HCT116 (cell line): Measurements from ENCODE around the gene IL15RA. TPM values are rescaled to one million over a fixed set of nuclear protein-coding genes. Genes with fewer than 3 reads are reported as not detected.

ENCODE experiments used
- ATAC-seq: fragments of 200-7000 bp; cut with Tn5 transposase; 2 replicates; pipeline ENCODE4 v1.9.1; 2020; ENCODE audit warnings: mild to moderate bottlenecking, moderate library complexity
- BruUV-seq: library from RNA; stranded (reverse); fragments of 400-500 nt; replicated peaks from 2 replicates; lab custom pipeline; 2021; lab: Mats Ljungman, UMichigan
- CTCF ChIA-PET: fragments of 300-600 bp; sonication (Branson Sonifier 250); formaldehyde crosslinking; loops from one replicate; lab custom pipeline; 2021; ENCODE audit warnings: antibody characterized with exemption; lab: Charles Lee
- POLR2A ChIA-PET: fragments of 300-600, 350-600 bp; sonication (Branson Sonifier 250); formaldehyde crosslinking; loops from one replicate; lab custom pipeline; 2021; ENCODE audit warnings: antibody characterized with exemption; lab: Charles Lee
- RAD21 ChIA-PET, 2 experiments: fragments of 300-600 bp; sonication (Branson Sonifier 250); formaldehyde crosslinking; loops; one replicate each; lab custom pipeline; 2023; ENCODE audit warnings: low total read pairs in 2 of 2; ENCODE audit not compliant: uncharacterized antibody in 2 of 2, unreplicated experiment in 2 of 2, low non-redundant PET in 1 of 2; lab: Charles Lee
- DNase-seq: peaks from one replicate; pipeline ENCODE4 v3.0.0-alpha.2; 2010; ENCODE audit warnings: low read depth, low spot score
- H2AFZ ChIP-seq: fragments of 200-600 bp; shearing (Covaris generic), sonication (generic); 2 replicates; pipeline ENCODE4 v1.6.1; 2017; ENCODE audit warnings: low read depth, mixed run types, mixed read lengths, antibody characterized with exemption, low read length; ENCODE audit not compliant: poor library complexity, severe bottlenecking
- H3K27ac ChIP-seq: 2 replicates; pipeline ENCODE4 v1.5.1; 2012; ENCODE audit warnings: low read depth, low read length
- H3K27me3 ChIP-seq: fragments of 200-600 bp; sonication (generic); 2 replicates; pipeline ENCODE4 v1.6.1; 2016; ENCODE audit warnings: mixed run types, low read length, mixed read lengths; ENCODE audit not compliant: insufficient read depth
- H3K36me3 ChIP-seq, 2 experiments: fragments of 200-500 bp in 1 of 2; fragments of 200-600 bp in 1 of 2; sonication (Bioruptor generic) in 1 of 2; sonication (generic) in 1 of 2; 2 replicates each; pipeline versions ENCODE4 v1.5.1 to v1.6.1; 2014 to 2016; ENCODE audit warnings: low read length in 2 of 2, inconsistent platforms in 1 of 2, mixed read lengths in 1 of 2, mixed run types in 1 of 2; ENCODE audit not compliant: insufficient read depth in 2 of 2, control insufficient read depth in 1 of 2
- H3K4me1 ChIP-seq, 2 experiments: fragments of 200-600 bp in 1 of 2; sonication (generic) in 1 of 2; 2 replicates each; pipeline versions ENCODE4 v1.5.1 to v1.6.1; 2012 to 2017; ENCODE audit warnings: low read length in 2 of 2, inconsistent platforms in 1 of 2, mild to moderate bottlenecking in 1 of 2, mixed read lengths in 1 of 2, mixed run types in 1 of 2, moderate library complexity in 1 of 2; ENCODE audit not compliant: insufficient read depth in 2 of 2, control insufficient read depth in 1 of 2
- H3K4me2 ChIP-seq: fragments of 200-600 bp; sonication (generic); 2 replicates; pipeline ENCODE4 v1.6.1; 2017; ENCODE audit warnings: mixed run types, low read length, mixed read lengths
- H3K4me3 ChIP-seq, 2 experiments: fragments of 200-600 bp in 1 of 2; sonication (generic) in 1 of 2; replicated peaks in 1 of 2; 2 replicates each; pipeline ENCODE4 v1.5.1; 2011 to 2016; ENCODE audit warnings: low read length in 2 of 2, control low read depth in 1 of 2, low read depth in 1 of 2, mild to moderate bottlenecking in 1 of 2, mixed read lengths in 1 of 2, mixed run types in 1 of 2
- H3K79me2 ChIP-seq: fragments of 200-600 bp; sonication (generic); 2 replicates; pipeline ENCODE4 v1.6.1; 2017; ENCODE audit warnings: mild to moderate bottlenecking, mixed run types, low read length, moderate library complexity, mixed read lengths; ENCODE audit not compliant: insufficient read depth
- H3K9ac ChIP-seq: fragments of 200-600 bp; sonication (generic); 2 replicates; pipeline ENCODE4 v1.6.1; 2016; ENCODE audit warnings: low read length, mixed read lengths
- H3K9me2 ChIP-seq: fragments of 200-600 bp; sonication (generic), shearing (Covaris generic); 2 replicates; pipeline ENCODE4 v1.6.1; 2017; ENCODE audit warnings: mixed run types, mild to moderate bottlenecking, moderate library complexity; ENCODE audit not compliant: insufficient read depth
- H3K9me3 ChIP-seq, 2 experiments: fragments of 200-500 bp in 1 of 2; fragments of 200-600 bp in 1 of 2; sonication (Bioruptor generic) in 1 of 2; sonication (generic) in 1 of 2; 2 replicates each; pipeline ENCODE4 v1.6.1; 2014 to 2017; ENCODE audit warnings: low read length in 2 of 2, mixed read lengths in 2 of 2, inconsistent platforms in 1 of 2, low read depth in 1 of 2, mild to moderate bottlenecking in 1 of 2, mixed run types in 1 of 2, moderate library complexity in 1 of 2; ENCODE audit not compliant: control insufficient read depth in 1 of 2, insufficient read depth in 1 of 2
- H4K20me1 ChIP-seq: fragments of 200-600 bp; sonication (generic), shearing (Covaris generic); 2 replicates; pipeline ENCODE4 v1.6.1; 2017; ENCODE audit warnings: mixed run types, mild to moderate bottlenecking, moderate library complexity; ENCODE audit not compliant: insufficient read depth
- ATF3 ChIP-seq: IDR thresholded peaks from 2 replicates; pipeline ENCODE4 v1.6.1; 2012
- CBX3 ChIP-seq: IDR thresholded peaks from 2 replicates; pipeline ENCODE4 v1.6.1; 2012; ENCODE audit warnings: low read depth
- CEBPB ChIP-seq: IDR thresholded peaks from 2 replicates; pipeline ENCODE4 v1.6.1; 2012; ENCODE audit warnings: low read depth
- ELF1 ChIP-seq: IDR thresholded peaks from 2 replicates; pipeline ENCODE4 v1.6.1; 2012; ENCODE audit warnings: low read depth, borderline replicate concordance
- EZH2phosphoT487 ChIP-seq: fragments of 200-600 bp; IDR thresholded peaks from 2 replicates; pipeline ENCODE4 v1.6.1; 2018; ENCODE audit warnings: antibody characterized with exemption, borderline replicate concordance
- FOSL1 ChIP-seq: IDR thresholded peaks from 2 replicates; pipeline ENCODE4 v1.6.1; 2012; ENCODE audit warnings: low read depth
- JUND ChIP-seq: IDR thresholded peaks from 2 replicates; pipeline ENCODE4 v1.6.1; 2012
- MAX ChIP-seq: IDR thresholded peaks from 2 replicates; pipeline ENCODE4 v1.6.1; 2012
- POLR2A ChIP-seq: IDR thresholded peaks from 2 replicates; pipeline ENCODE4 v1.7.0; 2011; ENCODE audit warnings: borderline replicate concordance; ENCODE audit not compliant: insufficient read depth, insufficient read length; ENCODE audit errors: extremely low read depth
- POLR2AphosphoS5 ChIP-seq: IDR thresholded peaks from 2 replicates; pipeline ENCODE4 v1.6.1; 2011; ENCODE audit warnings: mild to moderate bottlenecking, low read depth, low read length, moderate library complexity
- REST ChIP-seq: IDR thresholded peaks from 2 replicates; pipeline ENCODE4 v1.6.1; 2012; ENCODE audit warnings: low read depth
- SRF ChIP-seq: IDR thresholded peaks from 2 replicates; pipeline ENCODE4 v1.6.1; 2012; ENCODE audit warnings: low read depth
- TCF7L2 ChIP-seq: IDR thresholded peaks from 2 replicates; pipeline ENCODE4 v1.7.0; 2011; ENCODE audit warnings: borderline replicate concordance, inconsistent platforms; ENCODE audit not compliant: insufficient read depth, insufficient read length; ENCODE audit errors: extremely low read depth
- YY1 ChIP-seq: IDR thresholded peaks from 2 replicates; pipeline ENCODE4 v1.6.1; 2011; ENCODE audit warnings: low read length, low read depth, moderate library complexity, mild to moderate bottlenecking; ENCODE audit not compliant: insufficient replicate concordance; ENCODE audit errors: extremely low read depth
- ZFX ChIP-seq: fragments of 450-650 bp; IDR thresholded peaks from 2 replicates; pipeline ENCODE4 v1.6.1; 2017
- ZNF274 ChIP-seq: fragments of 200-500 bp; sonication (Bioruptor generic); IDR thresholded peaks from 2 replicates; pipeline ENCODE4 v1.6.1; 2014; ENCODE audit warnings: mild to moderate bottlenecking, low read depth, low read length, inconsistent platforms
- intact Hi-C: fragments of 100-400 bp; cut with micrococcal nuclease; formaldehyde crosslinking; loops from 2 replicates; pipeline ENCODE4 v1.10.0; 2022
- total RNA-seq: library from RNA; stranded (reverse); gene quantifications from one replicate; pipeline ENCODE4 v1.2.1, GENCODE V29; 2021; ENCODE audit not compliant: unreplicated experiment
- TF ChIP-seq, protein P1 (sequence below), 3 experiments: fragments of 200-600 bp in 1 of 3; sonication (generic) in 1 of 3; IDR thresholded peaks in 2 of 3; conservative IDR thresholded peaks in 1 of 3; 2 replicates each; pipeline ENCODE4 v1.5.1; 2012 to 2017; ENCODE audit warnings: low read depth in 2 of 3, low read length in 2 of 3, antibody characterized with exemption in 1 of 3, borderline replicate concordance in 1 of 3, control low read depth in 1 of 3, mild to moderate bottlenecking in 1 of 3, mixed read lengths in 1 of 3, mixed run types in 1 of 3, moderate library complexity in 1 of 3; ENCODE audit not compliant: insufficient read depth in 1 of 3

The IL15RA gene
- total RNA-seq, 1 experiment from 2014 or later, result 10.5 TPM

DNA sequence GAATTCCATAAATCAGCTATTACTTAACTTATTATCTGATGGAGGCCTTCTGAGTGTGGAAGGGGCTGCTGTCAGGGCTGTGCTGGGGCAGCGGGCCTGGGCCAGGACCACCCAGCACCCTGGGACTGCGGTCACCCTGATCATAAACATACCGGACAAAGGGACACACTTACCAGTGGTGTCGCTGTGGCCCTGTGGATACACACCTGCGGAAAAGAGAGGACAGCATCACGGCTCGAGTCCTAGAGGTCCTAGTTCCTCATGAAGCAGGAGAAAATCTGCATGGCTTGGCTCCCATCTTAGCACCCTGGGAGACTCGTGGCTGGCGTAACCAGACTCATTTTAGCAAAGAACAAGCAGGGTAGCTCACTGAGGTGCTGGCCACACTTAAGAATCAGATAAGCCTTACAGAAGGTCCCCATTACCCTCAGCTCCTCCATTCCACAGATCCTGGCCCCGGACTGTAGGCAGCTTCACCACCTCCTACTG, 17.7 kb downstream of the IL15RA start:
- BruUV-seq, result no TSS peak
- Histone ChIP-seq H3K4me3 (no peak overlapping the region), H3K27me3 (no peaks in the 10 kb centered on the region), H3K4me1 (peaks cover 4 to 9% of the 10 kb centered on the region in 2 experiments), H3K9me2 (no peaks in the 10 kb centered on the region), H3K27ac (no peak overlapping the region), H3K9me3 (no peaks in the 10 kb centered on the region), H4K20me1 (no peaks in the 10 kb centered on the region), H3K4me2 (no peak overlapping the region), H3K79me2 (no peaks in the 10 kb centered on the region), H3K36me3 (no peaks in the 10 kb centered on the region), H2AFZ (no peak overlapping the region), H3K9ac (no peak overlapping the region)
- no peak for DNase-seq
- CTCF ChIA-PET, result no interaction called here
- RAD21 ChIA-PET, result no interaction called here
- TF ChIP-seq ZFX (no peak), MAX (no peak), CBX3 (no peak), ATF3 (no peak), REST (no peak), CEBPB (no peak), ELF1 (no peak), JUND (no peak), EZH2phosphoT487 (no peak), YY1 (no peak), TCF7L2 (no peak), POLR2AphosphoS5 (no peak), FOSL1 (no peak), POLR2A (no peak), ZNF274 (no peak), SRF (no peak)
- TF ChIP-seq, protein P1, sequence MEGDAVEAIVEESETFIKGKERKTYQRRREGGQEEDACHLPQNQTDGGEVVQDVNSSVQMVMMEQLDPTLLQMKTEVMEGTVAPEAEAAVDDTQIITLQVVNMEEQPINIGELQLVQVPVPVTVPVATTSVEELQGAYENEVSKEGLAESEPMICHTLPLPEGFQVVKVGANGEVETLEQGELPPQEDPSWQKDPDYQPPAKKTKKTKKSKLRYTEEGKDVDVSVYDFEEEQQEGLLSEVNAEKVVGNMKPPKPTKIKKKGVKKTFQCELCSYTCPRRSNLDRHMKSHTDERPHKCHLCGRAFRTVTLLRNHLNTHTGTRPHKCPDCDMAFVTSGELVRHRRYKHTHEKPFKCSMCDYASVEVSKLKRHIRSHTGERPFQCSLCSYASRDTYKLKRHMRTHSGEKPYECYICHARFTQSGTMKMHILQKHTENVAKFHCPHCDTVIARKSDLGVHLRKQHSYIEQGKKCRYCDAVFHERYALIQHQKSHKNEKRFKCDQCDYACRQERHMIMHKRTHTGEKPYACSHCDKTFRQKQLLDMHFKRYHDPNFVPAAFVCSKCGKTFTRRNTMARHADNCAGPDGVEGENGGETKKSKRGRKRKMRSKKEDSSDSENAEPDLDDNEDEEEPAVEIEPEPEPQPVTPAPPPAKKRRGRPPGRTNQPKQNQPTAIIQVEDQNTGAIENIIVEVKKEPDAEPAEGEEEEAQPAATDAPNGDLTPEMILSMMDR (IDR thresholded peaks at IDR 0.05 in 2 of 3, conservative IDR thresholded peaks at IDR 0.05 in 1 of 3; ENCODE audit: borderline replicate concordance in 1 of 3, insufficient read depth in 1 of 3, low read depth in 2 of 3, low read length in 2 of 3), result no peak
- intact Hi-C loops, result no loop called here
- no peak for ATAC-seq
- POLR2A ChIA-PET, result no interaction called here
